Measurements from ENCODE around the gene TNFRSF21.
"Not testable (repeated sequence)": the region's sequence is repeated elsewhere in the genome, so short reads cannot be mapped to it uniquely, and the experiment has no call there.

TNFRSF21 gene, protein sequence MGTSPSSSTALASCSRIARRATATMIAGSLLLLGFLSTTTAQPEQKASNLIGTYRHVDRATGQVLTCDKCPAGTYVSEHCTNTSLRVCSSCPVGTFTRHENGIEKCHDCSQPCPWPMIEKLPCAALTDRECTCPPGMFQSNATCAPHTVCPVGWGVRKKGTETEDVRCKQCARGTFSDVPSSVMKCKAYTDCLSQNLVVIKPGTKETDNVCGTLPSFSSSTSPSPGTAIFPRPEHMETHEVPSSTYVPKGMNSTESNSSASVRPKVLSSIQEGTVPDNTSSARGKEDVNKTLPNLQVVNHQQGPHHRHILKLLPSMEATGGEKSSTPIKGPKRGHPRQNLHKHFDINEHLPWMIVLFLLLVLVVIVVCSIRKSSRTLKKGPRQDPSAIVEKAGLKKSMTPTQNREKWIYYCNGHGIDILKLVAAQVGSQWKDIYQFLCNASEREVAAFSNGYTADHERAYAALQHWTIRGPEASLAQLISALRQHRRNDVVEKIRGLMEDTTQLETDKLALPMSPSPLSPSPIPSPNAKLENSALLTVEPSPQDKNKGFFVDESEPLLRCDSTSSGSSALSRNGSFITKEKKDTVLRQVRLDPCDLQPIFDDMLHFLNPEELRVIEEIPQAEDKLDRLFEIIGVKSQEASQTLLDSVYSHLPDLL

DNA sequence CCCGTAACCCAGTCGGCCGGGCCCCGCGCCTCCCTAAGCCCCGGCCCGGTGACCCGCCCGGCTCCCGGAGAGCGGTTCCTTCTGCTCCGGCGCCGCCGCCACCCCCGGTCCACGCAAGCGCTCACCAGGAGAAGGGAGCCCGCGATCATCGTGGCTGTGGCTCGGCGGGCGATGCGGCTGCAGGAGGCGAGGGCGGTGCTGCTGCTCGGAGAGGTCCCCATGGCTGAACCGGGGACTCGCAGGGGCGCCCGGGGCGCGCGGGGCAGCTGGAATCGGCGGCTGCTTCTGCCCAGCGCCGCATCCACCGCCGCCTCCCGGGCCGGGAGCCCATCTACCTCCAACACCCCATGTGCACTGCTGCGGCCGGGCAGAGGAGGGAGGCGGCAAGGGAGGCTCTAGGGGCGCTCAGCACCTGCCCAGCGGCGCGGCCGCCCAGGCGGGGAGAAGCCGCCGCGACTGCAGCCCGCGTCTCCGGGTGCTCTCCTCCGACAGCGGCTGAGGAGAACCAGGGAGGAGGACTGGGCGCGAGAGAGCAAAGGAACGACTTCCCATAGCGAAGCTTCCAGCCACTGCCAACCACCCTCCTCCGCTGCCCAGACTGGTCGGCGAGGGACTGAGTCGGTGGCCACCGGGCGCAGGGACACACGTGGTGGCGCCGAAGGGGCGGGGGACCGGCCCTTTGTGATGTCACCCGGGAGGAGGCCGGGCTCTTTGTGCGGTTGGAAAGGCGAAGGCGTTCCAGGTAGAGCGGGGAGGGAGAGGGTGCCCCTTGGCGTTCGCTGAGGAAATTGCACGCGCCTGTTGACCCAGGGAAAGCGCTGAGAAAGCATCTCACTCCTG, at the start of gene TNFRSF21:
Gene TNFRSF21 (minus strand): TSS at position 615 of the 840 bp plus-strand sequence. CDS start 394 bp downstream, at position 221.
- peak; percentile 67 to 83 for DNase-seq

DNA sequence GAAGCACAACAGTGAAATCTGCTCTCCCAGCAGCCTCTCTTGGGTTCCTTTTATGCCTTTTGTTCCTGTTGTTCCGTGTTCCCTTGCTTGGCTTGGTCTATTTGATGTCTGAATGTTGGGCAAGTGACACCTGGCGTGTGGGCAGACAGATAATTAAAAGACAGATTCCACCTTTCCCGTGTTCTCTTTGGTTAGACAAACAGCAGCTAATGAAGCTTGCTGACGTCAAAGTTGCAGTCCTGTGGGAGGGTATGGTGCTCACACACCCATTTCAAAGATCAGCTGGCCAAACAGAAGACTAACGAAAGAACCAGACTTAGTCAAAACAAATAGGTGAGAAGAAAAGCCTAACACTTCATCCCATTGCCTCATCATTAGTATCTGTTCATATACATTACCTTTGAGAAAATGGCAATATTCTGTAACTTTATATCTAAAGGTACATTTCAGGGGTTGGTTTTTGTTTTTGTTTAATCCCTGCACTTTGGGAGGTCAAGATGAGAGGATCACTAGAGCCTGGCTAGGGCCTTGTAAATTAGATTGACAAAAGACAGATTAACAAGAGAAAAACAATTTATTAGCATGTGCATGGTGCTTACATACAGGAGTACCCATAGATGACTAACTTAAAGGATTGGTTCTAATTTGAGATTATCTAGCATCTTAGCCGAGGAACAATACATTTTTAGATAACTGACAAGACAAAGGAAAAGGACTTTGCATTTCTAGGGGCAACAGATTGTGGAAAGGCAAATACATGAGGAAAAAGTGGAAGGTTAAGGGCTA, 48.9 kb upstream of the TNFRSF21 start:
- no peak for DNase-seq

DNA sequence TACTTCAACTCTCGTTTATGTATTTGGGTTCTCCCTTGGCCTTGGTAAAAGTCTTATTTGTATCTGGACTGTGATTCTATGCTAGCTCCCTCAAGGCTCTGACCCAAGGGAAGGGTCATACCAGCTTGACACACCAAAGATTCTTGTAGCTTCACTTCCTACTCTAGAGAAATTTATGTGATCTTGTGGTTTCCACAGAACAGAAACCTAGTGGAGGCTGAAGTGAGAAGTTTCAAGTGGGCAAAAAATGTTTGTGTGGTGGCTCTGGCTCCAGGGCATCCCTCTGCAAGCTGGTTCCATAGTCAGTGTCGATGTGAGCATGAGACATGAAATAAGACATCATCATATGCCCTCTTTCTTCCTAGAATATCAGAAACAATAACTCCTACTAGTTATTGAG, 48.1 kb upstream of the TNFRSF21 start:
- no peak for DNase-seq

DNA sequence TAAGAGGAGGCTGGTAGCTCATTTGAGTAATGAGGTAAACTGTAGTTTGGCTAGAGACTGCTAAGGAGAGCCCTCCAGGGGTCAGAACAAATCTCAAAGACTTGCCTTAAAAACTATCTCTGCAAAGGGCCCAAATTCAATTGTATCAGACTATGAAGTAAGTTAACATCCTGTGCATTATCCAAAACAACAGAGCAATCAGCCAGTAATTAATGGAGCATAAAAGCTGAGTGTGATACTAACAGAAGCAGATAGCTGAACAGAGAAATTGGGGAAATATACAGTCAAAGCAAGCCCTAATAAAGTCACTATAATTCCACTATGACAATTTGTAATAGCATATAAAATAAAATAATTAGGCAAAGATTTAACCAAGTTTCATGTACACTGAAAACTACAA, 45.8 kb upstream of the TNFRSF21 start:
- DNase-seq, result no peak

DNA sequence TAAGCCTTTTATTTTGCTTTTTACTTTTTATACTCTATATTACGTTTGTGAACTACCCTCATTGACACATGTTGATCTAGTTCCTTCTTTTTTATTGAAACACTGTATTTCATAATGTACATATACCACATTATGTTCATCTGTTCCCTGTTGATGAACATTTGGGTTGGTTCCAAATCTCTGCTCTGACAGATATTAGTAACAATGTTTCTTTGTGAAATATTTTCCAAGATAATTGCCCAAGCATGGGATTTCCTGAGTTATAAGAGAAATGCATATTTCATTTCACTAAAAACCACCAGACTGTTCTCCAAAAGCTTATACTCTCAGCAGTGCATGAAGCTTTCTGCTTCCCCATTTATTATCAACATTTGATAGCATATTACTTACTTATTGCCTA, 44.2 kb upstream of the TNFRSF21 start:
- no peak for DNase-seq

DNA sequence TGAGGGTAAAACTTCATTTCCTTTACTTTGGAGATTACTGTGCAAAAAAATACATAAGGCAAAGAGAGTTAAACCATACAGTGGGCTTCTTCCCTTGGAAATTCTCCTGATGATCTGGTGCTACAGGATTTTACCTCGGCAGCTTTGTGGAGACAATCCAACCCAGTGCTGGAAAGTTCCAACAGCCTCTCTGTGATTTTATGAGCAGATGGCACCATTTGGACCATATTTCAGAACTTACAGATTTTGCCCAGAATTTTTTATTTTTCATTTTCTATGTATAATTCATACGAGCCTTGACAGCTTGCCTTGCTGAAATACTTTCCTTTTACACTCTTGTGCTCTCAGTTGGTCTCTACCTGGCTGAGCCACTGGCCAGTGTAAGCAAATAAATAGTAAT, 43.3 kb upstream of the TNFRSF21 start:
- DNase-seq, result no peak

DNA sequence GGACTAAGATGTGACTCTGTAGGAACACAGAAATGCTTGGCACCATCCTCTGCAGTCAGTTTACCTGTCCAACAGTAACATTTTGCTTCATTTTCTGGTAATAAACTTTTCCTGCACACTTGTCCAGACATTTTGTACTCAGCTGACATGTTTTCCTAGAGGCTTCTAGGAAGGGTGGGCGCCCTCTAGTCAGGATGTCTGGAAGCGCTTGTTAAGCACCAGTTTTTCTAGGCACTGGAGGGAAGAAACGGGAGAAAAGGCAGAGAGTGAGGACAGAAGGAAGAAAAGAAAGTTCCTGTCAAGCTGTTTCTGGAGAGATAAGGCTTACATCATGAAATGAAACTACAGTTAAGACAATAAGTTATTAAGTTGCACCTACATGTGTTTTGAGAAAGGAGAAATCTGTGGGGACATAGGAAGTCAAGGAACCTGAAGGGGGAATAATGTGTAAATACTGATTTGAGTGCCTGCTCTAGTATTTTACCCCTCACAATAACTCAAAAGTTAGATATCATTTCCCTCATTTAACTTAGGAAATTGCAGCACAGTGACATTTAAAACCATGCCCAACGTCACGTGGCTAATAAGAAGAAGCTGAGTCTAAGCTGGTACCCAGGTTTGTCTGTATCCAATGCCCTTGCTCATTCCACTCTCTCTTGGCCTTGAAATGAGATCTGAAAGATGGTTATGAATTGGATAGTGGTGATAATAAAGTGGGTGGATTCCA, 42.7 kb upstream of the TNFRSF21 start:
- DNase-seq, result no peak

DNA sequence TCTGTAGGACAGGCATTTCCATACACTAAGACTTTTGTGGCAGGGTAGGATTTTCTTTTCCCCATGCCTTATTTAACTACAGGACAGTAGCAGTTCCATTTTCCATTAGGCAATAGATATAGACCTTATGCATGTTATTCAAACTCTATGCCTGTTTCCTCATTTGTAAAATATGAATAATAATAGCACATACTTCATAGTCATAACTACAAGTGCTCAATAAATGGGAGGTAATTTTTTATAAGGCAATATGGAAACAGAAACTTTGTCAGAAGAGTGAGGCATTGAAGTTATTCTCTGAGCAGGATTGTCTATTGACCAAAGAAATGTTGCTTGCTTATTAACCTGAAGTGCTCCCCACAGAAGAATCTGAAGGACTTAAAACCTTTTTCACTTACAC, 41.9 kb upstream of the TNFRSF21 start:
- DNase-seq, result no peak

DNA sequence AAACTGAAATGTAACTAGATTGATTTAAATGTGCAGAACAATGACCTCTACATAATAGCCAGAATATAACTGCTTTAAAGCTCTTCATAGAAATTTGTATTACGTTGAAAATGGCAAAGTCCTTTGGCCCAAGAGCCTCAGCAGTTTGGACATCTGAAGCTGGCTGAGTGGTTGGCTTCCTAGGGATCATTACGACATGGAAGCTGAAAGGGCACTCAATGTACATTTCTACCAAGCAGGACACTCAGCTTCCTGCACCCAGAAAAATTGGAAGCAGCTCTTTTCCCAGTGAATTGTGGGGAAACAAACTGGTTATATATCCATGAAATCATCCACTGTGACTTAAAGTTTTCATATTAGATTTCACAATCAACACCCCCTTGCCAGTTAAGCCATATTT, 40.2 kb upstream of the TNFRSF21 start:
- no peak for DNase-seq

DNA sequence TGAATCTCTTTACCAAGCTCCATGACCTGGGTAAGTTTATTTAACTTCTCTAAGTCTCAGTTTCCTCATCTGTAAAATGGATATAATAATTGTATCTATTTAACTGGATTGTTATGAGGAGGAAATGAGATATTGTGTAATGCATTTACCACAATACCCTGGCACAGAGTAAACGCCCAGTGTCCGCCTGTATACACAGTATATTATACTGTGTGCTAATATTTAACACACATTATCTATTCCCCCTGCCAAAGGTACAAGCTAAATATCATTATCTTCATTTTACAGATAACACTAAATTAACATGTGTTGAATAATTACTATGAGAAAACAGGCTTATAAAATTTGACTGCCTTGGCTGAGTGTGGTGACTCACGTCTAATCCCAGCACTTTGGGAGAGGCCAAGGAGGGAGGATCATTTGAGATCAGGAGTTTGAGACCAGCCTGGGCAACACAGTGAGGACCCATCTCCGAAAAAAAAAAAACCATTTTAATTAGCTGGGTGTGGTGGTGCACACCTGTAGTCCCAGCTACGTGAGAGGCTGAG, 38.7 kb upstream of the TNFRSF21 start:
- DNase-seq, result no peak

DNA sequence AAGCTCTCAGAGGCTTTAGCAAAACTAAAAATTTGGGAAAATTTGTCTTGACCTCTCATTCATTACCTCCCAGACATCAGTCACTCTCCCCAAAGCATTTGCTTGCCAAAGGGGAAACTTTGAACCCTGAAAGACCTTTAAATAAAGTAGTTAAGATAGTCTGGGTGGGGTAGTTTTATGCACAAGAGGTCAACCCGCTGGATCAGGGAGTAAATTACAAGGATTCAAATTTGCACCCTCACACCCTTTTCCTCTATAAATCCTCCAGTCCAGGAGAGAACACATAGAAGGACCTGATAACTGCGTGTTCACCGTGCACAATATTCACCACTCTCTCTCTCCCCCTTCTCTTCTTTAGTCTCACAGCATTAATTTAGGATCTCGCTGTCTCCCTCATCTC, 36.1 kb upstream of the TNFRSF21 start:
- DNase-seq, result no peak

DNA sequence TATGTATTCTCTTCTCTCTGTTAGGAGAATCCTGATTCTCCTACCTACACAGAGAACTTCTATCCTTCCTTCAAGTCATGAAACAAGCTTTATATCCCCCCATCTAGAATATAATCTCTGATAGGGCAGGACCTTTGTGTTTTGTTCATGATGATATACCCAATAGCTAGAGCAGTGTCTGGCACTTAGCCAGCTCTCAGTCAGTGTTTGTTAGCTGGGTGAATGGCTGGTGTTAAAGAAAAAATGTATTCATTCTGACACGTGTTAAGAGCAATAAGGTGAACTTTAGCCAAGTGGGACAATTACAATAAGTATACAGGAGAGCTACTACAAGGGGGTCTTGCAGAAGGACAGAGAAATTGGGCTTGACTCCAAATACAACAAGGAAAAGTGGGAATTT, 34.3 kb upstream of the TNFRSF21 start:
- DNase-seq, result no peak

DNA sequence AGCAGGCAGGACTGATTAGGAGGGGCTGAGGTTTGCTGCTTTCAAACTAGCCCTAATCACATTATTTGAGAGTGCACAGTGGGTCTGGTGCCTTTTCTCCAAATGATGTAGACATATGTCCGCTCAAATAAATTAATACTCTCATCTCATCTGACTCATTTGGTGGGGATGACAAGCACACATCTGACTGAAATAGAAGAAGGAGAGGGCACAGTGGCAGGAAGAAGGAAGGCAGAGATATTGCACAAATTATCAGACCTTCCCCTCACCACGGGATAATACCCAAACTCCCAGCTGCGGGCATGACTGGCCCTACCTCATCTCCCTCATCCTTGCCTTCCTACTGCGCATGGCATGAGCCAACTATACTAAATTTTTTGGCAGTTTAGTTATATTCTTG, 33.9 kb upstream of the TNFRSF21 start:
- DNase-seq, result no peak

DNA sequence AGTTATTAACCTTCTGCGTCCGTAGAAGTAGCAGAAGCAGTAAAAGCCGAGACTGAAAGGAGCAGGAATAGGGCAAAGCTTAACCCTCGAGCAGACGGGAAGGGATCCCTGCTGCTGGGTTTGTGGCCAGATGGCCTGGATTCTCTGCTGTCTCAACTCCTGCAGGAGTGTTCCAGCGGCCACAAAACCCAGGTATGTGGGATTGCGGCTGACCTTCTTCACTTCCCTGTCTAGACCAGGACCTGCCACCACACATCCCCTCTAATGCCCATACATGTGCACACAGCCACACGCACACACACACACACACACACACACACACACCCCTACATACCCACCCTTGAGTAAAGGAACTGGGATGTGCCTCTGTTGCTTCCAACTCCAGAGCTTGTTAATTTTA, 33.1 kb upstream of the TNFRSF21 start:
- DNase-seq, result no peak

DNA sequence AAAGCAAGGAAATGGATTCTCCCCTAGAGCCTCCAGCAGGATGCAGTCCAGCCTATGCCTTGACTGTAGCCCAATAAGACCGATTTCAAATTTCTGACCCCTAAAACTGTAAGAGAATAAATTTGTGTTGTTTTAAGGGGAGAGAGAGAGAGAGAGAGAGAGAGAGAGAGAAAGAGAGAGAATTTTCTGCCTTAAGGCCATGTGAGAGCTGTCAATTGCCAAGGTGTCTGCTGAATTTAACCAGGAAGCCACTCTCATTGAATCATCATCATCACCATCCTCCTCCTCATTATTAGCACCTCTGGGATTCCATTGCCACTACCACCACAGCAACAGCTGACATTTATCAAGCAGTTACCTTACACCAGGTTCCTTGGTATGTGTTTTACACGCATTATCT, 27.8 kb upstream of the TNFRSF21 start:
- no peak for DNase-seq

DNA sequence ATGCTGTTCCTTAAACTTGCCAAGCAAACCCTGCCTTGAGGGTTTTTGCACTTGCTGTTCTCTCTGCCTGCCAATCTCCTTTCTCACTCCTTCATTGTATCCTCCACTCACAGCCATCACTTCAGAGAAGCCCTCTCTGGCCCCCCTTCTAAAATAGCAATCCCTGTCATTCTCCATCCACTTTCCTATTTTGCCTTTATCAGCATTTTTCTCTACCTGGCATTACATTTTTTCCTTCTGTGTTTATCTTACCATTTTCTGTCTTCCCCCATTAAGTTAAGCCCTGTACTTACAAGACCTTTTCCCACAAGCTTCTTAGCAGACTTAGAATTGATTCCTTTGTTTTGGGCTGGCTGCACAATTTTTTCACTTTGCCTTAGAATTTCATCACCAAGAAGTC, 26.6 kb upstream of the TNFRSF21 start:
- DNase-seq, result no peak

DNA sequence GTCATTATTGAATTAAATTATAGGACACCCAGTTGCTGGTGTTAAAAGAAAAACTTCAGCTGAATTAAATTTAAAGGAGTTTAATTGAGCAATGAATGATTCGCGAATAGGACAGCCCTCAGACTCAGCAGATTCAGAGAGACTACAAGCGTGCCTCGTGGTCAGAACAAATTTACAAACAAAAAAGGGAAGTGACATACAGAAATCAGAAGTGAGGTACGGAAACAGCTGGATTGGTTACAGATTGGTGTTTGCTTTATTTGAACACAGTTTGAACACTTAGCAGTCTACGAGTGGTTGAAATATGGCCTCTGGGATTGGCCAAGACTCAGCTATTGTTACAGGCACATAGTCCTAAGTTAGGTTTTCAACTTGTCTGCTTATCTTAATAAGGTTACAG, 25.8 kb upstream of the TNFRSF21 start:
- no peak for DNase-seq

DNA sequence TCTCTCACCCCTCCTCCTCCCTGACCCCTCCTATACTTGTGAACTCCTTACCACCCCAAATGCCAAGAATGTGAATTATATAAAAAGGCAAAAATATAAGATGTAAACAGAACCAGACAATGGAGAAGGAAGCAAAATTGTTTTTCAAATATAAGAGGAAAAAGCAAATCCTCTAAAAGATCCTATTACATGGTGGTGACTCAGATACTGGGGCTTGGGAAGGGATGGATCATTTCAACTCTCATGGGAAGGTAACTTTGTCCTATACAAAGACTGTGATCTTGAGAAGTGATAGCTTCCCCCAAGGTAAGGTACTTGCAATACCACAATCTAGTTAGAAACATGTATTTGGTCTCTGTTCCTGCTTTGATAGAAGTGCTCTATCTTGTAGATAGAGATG, 24.6 kb upstream of the TNFRSF21 start:
- DNase-seq, result no peak

DNA sequence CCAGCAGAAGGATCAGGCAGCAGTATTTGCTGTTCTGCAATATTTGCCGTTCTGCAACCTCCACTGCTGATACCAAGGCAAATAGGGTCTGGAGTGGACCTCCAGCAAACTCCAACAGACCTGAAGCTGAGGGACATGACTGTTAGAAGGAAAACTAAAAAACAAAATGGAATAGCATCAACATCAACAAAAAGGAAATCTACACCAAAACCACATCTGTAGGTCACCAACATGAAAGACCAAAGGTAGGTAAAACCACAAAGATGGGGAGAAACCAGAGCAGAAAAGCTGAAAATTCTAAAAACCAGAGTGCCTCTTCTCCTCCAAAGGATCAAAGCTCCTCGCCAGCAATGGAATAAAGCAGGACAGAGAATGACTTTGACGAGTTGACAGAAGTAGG, 18.9 kb upstream of the TNFRSF21 start:
- DNase-seq, result not testable (repeated sequence)

DNA sequence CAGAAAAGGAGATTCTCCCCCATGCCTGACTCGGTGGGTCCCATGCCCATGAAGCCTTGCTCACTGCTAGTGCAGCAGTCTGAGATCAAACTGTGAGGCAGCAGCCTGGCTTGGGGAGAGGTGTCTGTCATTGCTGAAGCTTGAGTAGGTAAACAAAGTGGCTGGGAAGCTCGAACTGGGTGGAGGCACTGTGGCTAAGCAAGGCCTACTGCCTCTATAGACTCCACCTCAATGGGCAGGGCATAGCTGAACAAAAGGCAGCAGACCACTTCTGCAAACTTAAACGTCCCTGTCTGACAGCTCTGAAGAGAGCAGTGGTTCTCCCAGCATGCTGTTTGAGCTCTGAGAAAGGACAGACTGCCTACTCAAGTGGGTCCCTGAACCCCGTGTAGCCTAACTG, 18.4 kb upstream of the TNFRSF21 start:
- not testable (repeated sequence) for DNase-seq

DNA sequence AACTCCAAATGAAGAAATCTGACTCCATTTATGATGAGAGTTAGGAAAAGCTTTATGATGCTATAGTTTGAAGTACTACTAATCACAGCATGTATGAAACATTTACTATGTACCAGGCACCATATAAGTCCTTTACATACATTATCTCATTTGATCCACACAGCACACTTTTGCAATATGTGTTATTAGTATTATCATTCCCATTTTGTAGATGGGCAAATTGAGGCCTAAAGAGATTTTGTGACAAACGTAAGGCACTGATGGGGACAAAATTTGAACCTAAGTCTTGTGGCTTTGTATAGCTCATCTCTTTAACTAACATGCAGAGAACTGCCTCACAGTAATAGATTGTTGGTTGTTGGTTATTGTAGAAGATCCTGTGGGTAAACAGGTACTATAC, 14.2 kb upstream of the TNFRSF21 start:
- DNase-seq, result no peak

DNA sequence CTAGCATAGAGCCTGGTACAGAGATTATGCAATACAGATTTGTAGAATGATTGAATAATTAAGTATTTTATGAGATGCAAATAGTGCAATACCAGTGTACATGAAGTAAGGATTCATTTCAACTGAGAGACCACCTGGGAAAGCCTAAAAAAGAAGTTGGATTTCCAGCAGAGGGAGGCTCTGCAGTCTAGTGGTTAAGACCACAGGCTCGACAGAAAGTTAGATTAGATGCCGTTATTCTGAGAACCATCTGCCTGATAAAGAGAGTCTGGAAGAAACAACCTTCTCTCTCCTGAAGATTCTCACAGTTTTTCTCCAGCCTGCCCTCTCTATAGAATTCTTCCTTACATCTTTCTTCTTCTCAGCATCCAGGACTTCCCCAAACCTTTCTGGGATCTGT, 13.6 kb upstream of the TNFRSF21 start:
- DNase-seq, result no peak
